HG02588 (cell line): ENCODE results near the gene WDR6.
A peak's percentile ranks its signal among the peaks of the same experiment; 100 is the strongest.
"Not testable (repeated sequence)": the region's sequence is repeated elsewhere in the genome, so short reads cannot be mapped to it uniquely, and the experiment has no call there.

Experiments used
- ATAC-seq: cut with Tn5 transposase; IDR thresholded peaks from one replicate; pipeline ENCODE4 v1.9.1; 2021; ENCODE audit warnings: mild to moderate bottlenecking, moderate library complexity; ENCODE audit not compliant: unreplicated experiment

WDR6 gene

GRCh38 chr3:48990636-48991469 lies 16.3 kb upstream of the WDR6 start:
- ATAC-seq, result peak; percentile 19

- no peak for ATAC-seq
Measured at GRCh38 chr3:48991851-48992545, 15.2 kb upstream of the WDR6 start.

GRCh38 chr3:48993834-48994233 lies 13.4 kb upstream of the WDR6 start:
- ATAC-seq, result no peak

- ATAC-seq, result no peak
Measured at GRCh38 chr3:48996640-48997039, 10.6 kb upstream of the WDR6 start.

GRCh38 chr3:48997102-48997635 lies 10.0 kb upstream of the WDR6 start:
- ATAC-seq, result no peak

GRCh38 chr3:48997714-48998637 lies 9.2 kb upstream of the WDR6 start:
- no peak for ATAC-seq

- no peak for ATAC-seq
Measured at GRCh38 chr3:48999085-48999858, 7.9 kb upstream of the WDR6 start.

GRCh38 chr3:49001155-49001554 lies 6.0 kb upstream of the WDR6 start:
- no peak for ATAC-seq

GRCh38 chr3:49004352-49005302 lies 2.6 kb upstream of the WDR6 start:
- ATAC-seq, result no peak

GRCh38 chr3:49005303-49005680 lies 1.9 kb upstream of the WDR6 start:
- ATAC-seq, result no peak

- ATAC-seq, result no peak
Measured at GRCh38 chr3:49005998-49006397, 1.2 kb upstream of the WDR6 start.

GRCh38 chr3:49006408-49007067 lies 653 bp upstream of the WDR6 start:
- ATAC-seq, result no peak

GRCh38 chr3:49007771-49008528 lies 759 bp downstream of the WDR6 start:
- ATAC-seq, result peak; percentile 41

- ATAC-seq, result not testable (repeated sequence)
Measured at GRCh38 chr3:49008627-49009026, 1.4 kb downstream of the WDR6 start.

GRCh38 chr3:49009396-49009795 lies 2.2 kb downstream of the WDR6 start:
- no peak for ATAC-seq

- no peak for ATAC-seq
Measured at GRCh38 chr3:49012441-49013017, 5.3 kb downstream of the WDR6 start.

- ATAC-seq, result no peak
Measured at GRCh38 chr3:49013113-49013737, 6.0 kb downstream of the WDR6 start.
